A549 (cell line): ENCODE data around the gene SH3TC2. TPM values are rescaled to one million over a fixed set of nuclear protein-coding genes. Genes with fewer than 3 reads are reported as not detected.

Source experiments
- ATAC-seq, 2 experiments: fragments of 200-7000 bp in 1 of 2; fragments of >200 bp in 1 of 2; cut with Nextera tagmentation in 1 of 2; cut with Tn5 transposase in 1 of 2; 3 replicates each; pipeline versions ENCODE4 v1.8.0 to v1.9.1; 2018 to 2020; ENCODE audit warnings: mild to moderate bottlenecking in 1 of 2, moderate library complexity in 1 of 2
- CTCF ChIA-PET: fragments of 300-600 bp; sonication (Branson Sonifier 250); formaldehyde crosslinking; extraction: SDS; loops from one replicate; lab custom pipeline; 2021; ENCODE audit warnings: antibody characterized with exemption, inconsistent platforms; lab: Yijun Ruan, JAX
- POLR2A ChIA-PET: fragments of 350-600 bp; formaldehyde crosslinking; extraction: SDS; loops from one replicate; lab custom pipeline; 2021; ENCODE audit warnings: antibody characterized with exemption, inconsistent platforms; lab: Yijun Ruan, JAX
- DNase-seq, 2 experiments: peaks; one replicate each; pipeline versions ENCODE4 v3.0.0 to v3.0.0-alpha.2; 2011 to 2016; ENCODE audit warnings: low read depth in 1 of 2, low spot score in 1 of 2
- FAIRE-seq: peaks from 2 replicates; lab custom pipeline; 2011; peaks lifted over from hg19 to GRCh38; lab: Jason Lieb, UNC
- H3K27ac ChIP-seq, 2 experiments: fragments of >200 bp; sonication (Bioruptor Twin); formaldehyde crosslinking; 3 replicates each; pipeline ENCODE4 v1.5.1; 2016 to 2017
- H3K4me1 ChIP-seq: fragments of >200 bp; sonication (Bioruptor Twin); formaldehyde crosslinking; 3 replicates; pipeline ENCODE4 v1.6.1; 2016
- H3K4me2 ChIP-seq: fragments of >200 bp; sonication (Bioruptor Twin); formaldehyde crosslinking; 3 replicates; pipeline ENCODE4 v1.6.1; 2016
- H3K4me3 ChIP-seq: fragments of >200 bp; sonication (Bioruptor Twin); formaldehyde crosslinking; 3 replicates; pipeline ENCODE4 v1.5.1; 2016
- H3K9me3 ChIP-seq: fragments of >200 bp; sonication (Bioruptor Twin); formaldehyde crosslinking; 3 replicates; pipeline ENCODE4 v1.6.1; 2016
- BHLHE40 ChIP-seq: IDR thresholded peaks from 2 replicates; pipeline ENCODE4 v1.6.1; 2012; ENCODE audit warnings: low read depth, low read length, inconsistent platforms
- CTCF ChIP-seq: fragments of >200 bp; sonication (Bioruptor Twin); formaldehyde crosslinking; IDR thresholded peaks from 3 replicates; pipeline ENCODE4 v1.5.1; 2016
- EHMT2 ChIP-seq: fragments of 200-600 bp; sonication (generic); IDR thresholded peaks from 2 replicates; pipeline ENCODE4 v1.6.1; 2016; ENCODE audit warnings: antibody characterized with exemption, low read depth, mild to moderate bottlenecking, moderate library complexity
- EP300 ChIP-seq, 2 experiments: fragments of >200 bp; sonication (Bioruptor Twin); formaldehyde crosslinking; IDR thresholded peaks; 2 replicates in 1 of 2; 3 replicates in 1 of 2; pipeline ENCODE4 v1.6.1; 2016 to 2017
- FOSB ChIP-seq: fragments of 250-450 bp; sonication (Bioruptor Pico); IDR thresholded peaks from 2 replicates; pipeline ENCODE4 v1.5.0; 2020; ENCODE audit warnings: mild to moderate bottlenecking, moderate library complexity
- HDAC2 ChIP-seq: fragments of 200-600 bp; sonication (generic); IDR thresholded peaks from 2 replicates; pipeline ENCODE4 v1.6.1; 2016
- HEYL ChIP-seq: fragments of 250-450 bp; sonication (Bioruptor Pico); IDR thresholded peaks from 2 replicates; pipeline ENCODE4 v1.8.0; 2021; ENCODE audit warnings: mild to moderate bottlenecking, moderate library complexity
- HOXB13 ChIP-seq: fragments of 250-450 bp; sonication (Bioruptor Pico); IDR thresholded peaks from 2 replicates; pipeline ENCODE4 v1.5.0; 2020; ENCODE audit warnings: low read depth, mild to moderate bottlenecking, moderate library complexity
- HOXB5 ChIP-seq: fragments of 250-450 bp; sonication (Bioruptor Pico); IDR thresholded peaks from 2 replicates; pipeline ENCODE4 v1.5.0; 2020; ENCODE audit warnings: mild to moderate bottlenecking, moderate library complexity
- JUN ChIP-seq, 2 experiments: fragments of >200 bp; sonication (Bioruptor Twin); formaldehyde crosslinking; IDR thresholded peaks; 2 replicates in 1 of 2; 3 replicates in 1 of 2; pipeline ENCODE4 v1.6.1; 2016 to 2017
- MAZ ChIP-seq: fragments of 150-350 bp; IDR thresholded peaks from 2 replicates; pipeline ENCODE4 v1.6.1; 2014; ENCODE audit warnings: antibody characterized with exemption, low read depth, low read length, borderline replicate concordance
- NR3C1 ChIP-seq: fragments of >200 bp; sonication (Bioruptor Twin); formaldehyde crosslinking; IDR thresholded peaks from 3 replicates; pipeline ENCODE4 v1.6.1; 2017
- PHF8 ChIP-seq: fragments of 200-600 bp; sonication (generic); IDR thresholded peaks from 2 replicates; pipeline ENCODE4 v1.6.1; 2016; ENCODE audit warnings: low read depth, mild to moderate bottlenecking, antibody characterized with exemption, moderate library complexity, borderline replicate concordance
- RFX5 ChIP-seq: fragments of 450-650 bp; IDR thresholded peaks from 2 replicates; pipeline ENCODE4 v1.7.1; 2014; ENCODE audit warnings: antibody characterized with exemption, mild to moderate bottlenecking, moderate library complexity
- RNF2 ChIP-seq: fragments of 200-600 bp; sonication (generic); IDR thresholded peaks from 2 replicates; pipeline ENCODE4 v1.6.1; 2016; ENCODE audit warnings: low read depth, mild to moderate bottlenecking, antibody characterized with exemption, moderate library complexity, borderline replicate concordance
- ZNF302 ChIP-seq: fragments of 250-450 bp; sonication (Bioruptor Pico); IDR thresholded peaks from 2 replicates; pipeline ENCODE4 v1.9.0; 2021; ENCODE audit warnings: inconsistent platforms, mild to moderate bottlenecking, moderate library complexity
- ZSCAN20 ChIP-seq: fragments of 250-450 bp; sonication (Bioruptor Pico); IDR thresholded peaks from 2 replicates; pipeline ENCODE4 v1.8.0; 2022; ENCODE audit warnings: mild to moderate bottlenecking, moderate library complexity
- WGBS: methylation state at CpG from one replicate; pipeline ENCODE4 v1.1.6; 2017; ENCODE audit errors: missing lambda C conversion rate; 5-methylcytosine and 5-hydroxymethylcytosine counted together
- polyA plus RNA-seq, 4 experiments: library from polyadenylated mRNA; depleted of rRNA in 3 of 4; stranded (reverse); fragments of >200 nt; fragmentation: RNase III in 1 of 4; extraction: RNeasy Plus Mini Kit Qiagen cat#74134 plus additional on column Dnase treatment in 1 of 4; gene quantifications; 2 replicates in 3 of 4; 3 replicates in 1 of 4; pipeline ENCODE4 v1.2.3, GENCODE V29; 2011 to 2017
- TF ChIP-seq, protein P1 (sequence below): fragments of 200-600 bp; sonication (generic); IDR thresholded peaks from 2 replicates; pipeline ENCODE4 v1.6.1; 2016; ENCODE audit warnings: antibody characterized with exemption, mild to moderate bottlenecking, moderate library complexity
- TF ChIP-seq, protein P2 (sequence below): IDR thresholded peaks from 2 replicates; pipeline ENCODE4 v1.6.1; 2012
- TF ChIP-seq, protein P3 (sequence below): fragments of 250-450 bp; sonication (Bioruptor Pico); IDR thresholded peaks from 2 replicates; pipeline ENCODE4 v1.5.0; 2021; ENCODE audit warnings: mild to moderate bottlenecking, moderate library complexity, borderline replicate concordance

Gene SH3TC2
- polyA plus RNA-seq, 2 of the 4 experiments (the other 2 are of a cell fraction) = 0.06 to 0.34 TPM

- POLR2A ChIA-PET = no interaction called here
- WGBS = 0% methylated on average over 1 of the region's 1 CpG
- no peak for FAIRE-seq
- H3K4me2 ChIP-seq = no peak overlapping the region
- CTCF ChIA-PET = interaction anchor here (1.1 to 2.6 kb wide), 7 partner anchors 13 to 260 kb away, joined by 4 to 10 read pairs (median 6); no protein-coding TSS in a partner anchor
- H3K9me3 ChIP-seq = no peaks in the 10 kb centered on the region
- ATAC-seq = no peak
- H3K4me3 ChIP-seq = no peak overlapping the region
- DNase-seq = no peak
- H3K4me1 ChIP-seq = no peaks in the 10 kb centered on the region
- H3K27ac ChIP-seq = no peak overlapping the region
- no peak for TF ChIP-seq FOSB (CRISPR knock-in tag)
- TF ChIP-seq ZSCAN20 (CRISPR knock-in tag) = no peak
- no peak for TF ChIP-seq PHF8
- TF ChIP-seq ZNF302 (CRISPR knock-in tag) = no peak
- TF ChIP-seq BHLHE40 = no peak
- TF ChIP-seq MAZ = no peak
- TF ChIP-seq EP300 (IDR thresholded peaks at IDR 0.05) = no peak
- TF ChIP-seq HOXB5 (CRISPR knock-in tag) = no peak
- TF ChIP-seq, protein P1, sequence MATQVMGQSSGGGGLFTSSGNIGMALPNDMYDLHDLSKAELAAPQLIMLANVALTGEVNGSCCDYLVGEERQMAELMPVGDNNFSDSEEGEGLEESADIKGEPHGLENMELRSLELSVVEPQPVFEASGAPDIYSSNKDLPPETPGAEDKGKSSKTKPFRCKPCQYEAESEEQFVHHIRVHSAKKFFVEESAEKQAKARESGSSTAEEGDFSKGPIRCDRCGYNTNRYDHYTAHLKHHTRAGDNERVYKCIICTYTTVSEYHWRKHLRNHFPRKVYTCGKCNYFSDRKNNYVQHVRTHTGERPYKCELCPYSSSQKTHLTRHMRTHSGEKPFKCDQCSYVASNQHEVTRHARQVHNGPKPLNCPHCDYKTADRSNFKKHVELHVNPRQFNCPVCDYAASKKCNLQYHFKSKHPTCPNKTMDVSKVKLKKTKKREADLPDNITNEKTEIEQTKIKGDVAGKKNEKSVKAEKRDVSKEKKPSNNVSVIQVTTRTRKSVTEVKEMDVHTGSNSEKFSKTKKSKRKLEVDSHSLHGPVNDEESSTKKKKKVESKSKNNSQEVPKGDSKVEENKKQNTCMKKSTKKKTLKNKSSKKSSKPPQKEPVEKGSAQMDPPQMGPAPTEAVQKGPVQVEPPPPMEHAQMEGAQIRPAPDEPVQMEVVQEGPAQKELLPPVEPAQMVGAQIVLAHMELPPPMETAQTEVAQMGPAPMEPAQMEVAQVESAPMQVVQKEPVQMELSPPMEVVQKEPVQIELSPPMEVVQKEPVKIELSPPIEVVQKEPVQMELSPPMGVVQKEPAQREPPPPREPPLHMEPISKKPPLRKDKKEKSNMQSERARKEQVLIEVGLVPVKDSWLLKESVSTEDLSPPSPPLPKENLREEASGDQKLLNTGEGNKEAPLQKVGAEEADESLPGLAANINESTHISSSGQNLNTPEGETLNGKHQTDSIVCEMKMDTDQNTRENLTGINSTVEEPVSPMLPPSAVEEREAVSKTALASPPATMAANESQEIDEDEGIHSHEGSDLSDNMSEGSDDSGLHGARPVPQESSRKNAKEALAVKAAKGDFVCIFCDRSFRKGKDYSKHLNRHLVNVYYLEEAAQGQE = no peak
- TF ChIP-seq HDAC2 = no peak
- no peak for TF ChIP-seq NR3C1
- no peak for TF ChIP-seq EHMT2
- TF ChIP-seq RFX5 = no peak
- no peak for TF ChIP-seq CTCF
- no peak for TF ChIP-seq HOXB13 (CRISPR knock-in tag)
- TF ChIP-seq, protein P2, sequence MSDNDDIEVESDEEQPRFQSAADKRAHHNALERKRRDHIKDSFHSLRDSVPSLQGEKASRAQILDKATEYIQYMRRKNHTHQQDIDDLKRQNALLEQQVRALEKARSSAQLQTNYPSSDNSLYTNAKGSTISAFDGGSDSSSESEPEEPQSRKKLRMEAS = no peak
- TF ChIP-seq HEYL (CRISPR knock-in tag) = no peak
- TF ChIP-seq RNF2 = no peak
- TF ChIP-seq JUN (IDR thresholded peaks at IDR 0.05) = no peak
- TF ChIP-seq, protein P3, sequence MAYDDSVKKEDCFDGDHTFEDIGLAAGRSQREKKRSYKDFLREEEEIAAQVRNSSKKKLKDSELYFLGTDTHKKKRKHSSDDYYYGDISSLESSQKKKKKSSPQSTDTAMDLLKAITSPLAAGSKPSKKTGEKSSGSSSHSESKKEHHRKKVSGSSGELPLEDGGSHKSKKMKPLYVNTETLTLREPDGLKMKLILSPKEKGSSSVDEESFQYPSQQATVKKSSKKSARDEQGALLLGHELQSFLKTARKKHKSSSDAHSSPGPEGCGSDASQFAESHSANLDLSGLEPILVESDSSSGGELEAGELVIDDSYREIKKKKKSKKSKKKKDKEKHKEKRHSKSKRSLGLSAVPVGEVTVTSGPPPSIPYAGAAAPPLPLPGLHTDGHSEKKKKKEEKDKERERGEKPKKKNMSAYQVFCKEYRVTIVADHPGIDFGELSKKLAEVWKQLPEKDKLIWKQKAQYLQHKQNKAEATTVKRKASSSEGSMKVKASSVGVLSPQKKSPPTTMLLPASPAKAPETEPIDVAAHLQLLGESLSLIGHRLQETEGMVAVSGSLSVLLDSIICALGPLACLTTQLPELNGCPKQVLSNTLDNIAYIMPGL (CRISPR knock-in tag) = no peak
Measured at GRCh38 chr5:148990817-148991216, 72.0 kb downstream of the SH3TC2 start.

GRCh38 chr5:148989567-148989966, 73.3 kb downstream of the SH3TC2 start:
- 51% methylated on average over 2 of the region's 2 CpGs for WGBS
- ChIA-PET CTCF (interaction anchor here (0.8 to 2.6 kb wide), 8 partner anchors 10 to 258 kb away, joined by 3 to 10 read pairs (median 4); no protein-coding TSS in a partner anchor), POLR2A (no interaction called here)
- Histone ChIP-seq H3K27ac (no peak overlapping the region), H3K4me3 (no peak overlapping the region), H3K4me2 (no peak overlapping the region), H3K4me1 (peaks cover 2% of the 10 kb centered on the region; the same call in 2 of the 3 replicates), H3K9me3 (no peaks in the 10 kb centered on the region)
- ATAC-seq = no peak
- TF ChIP-seq ZSCAN20 (CRISPR knock-in tag) = no peak
- TF ChIP-seq, protein P2 = no peak
- no peak for DNase-seq
- FAIRE-seq = no peak
